Effector memory CD4-positive, alpha-beta T cell (primary cell): Measurements from ENCODE around the gene KCNJ6.
"Not testable (repeated sequence)": the region's sequence is repeated elsewhere in the genome, so short reads cannot be mapped to it uniquely, and the experiment has no call there.

Source experiments
- DNase-seq, 3 donors: peaks; one replicate each; pipeline ENCODE4 v3.0.0-alpha.2; 2020
- H3K27ac ChIP-seq: 2 replicates; pipeline ENCODE4 v1.7.0; 2013; ENCODE audit warnings: mild to moderate bottlenecking, low read length, moderate library complexity; ENCODE audit not compliant: insufficient read depth, poor library complexity, severe bottlenecking
- H3K27me3 ChIP-seq: replicated peaks from 2 replicates; pipeline ENCODE4 v1.7.0; 2013; ENCODE audit warnings: mild to moderate bottlenecking, low read length; ENCODE audit not compliant: insufficient read depth, control insufficient read depth, poor library complexity, severe bottlenecking
- H3K36me3 ChIP-seq: 2 replicates; pipeline ENCODE4 v1.7.0; 2013; ENCODE audit warnings: mild to moderate bottlenecking, low read length, moderate library complexity; ENCODE audit not compliant: control insufficient read depth, insufficient read depth
- H3K4me1 ChIP-seq: 2 replicates; pipeline ENCODE4 v1.7.0; 2013; ENCODE audit warnings: low read length, mild to moderate bottlenecking; ENCODE audit not compliant: control insufficient read depth, insufficient read depth, poor library complexity, severe bottlenecking
- H3K4me3 ChIP-seq: 2 replicates; pipeline ENCODE4 v1.7.0; 2013; ENCODE audit warnings: low read length, low read depth, mild to moderate bottlenecking; ENCODE audit not compliant: insufficient read depth, poor library complexity, severe bottlenecking
- H3K9me3 ChIP-seq: 2 replicates; pipeline ENCODE4 v1.7.0; 2013; ENCODE audit warnings: mild to moderate bottlenecking, low read length, moderate library complexity; ENCODE audit not compliant: control insufficient read depth

KCNJ6 gene

DNA sequence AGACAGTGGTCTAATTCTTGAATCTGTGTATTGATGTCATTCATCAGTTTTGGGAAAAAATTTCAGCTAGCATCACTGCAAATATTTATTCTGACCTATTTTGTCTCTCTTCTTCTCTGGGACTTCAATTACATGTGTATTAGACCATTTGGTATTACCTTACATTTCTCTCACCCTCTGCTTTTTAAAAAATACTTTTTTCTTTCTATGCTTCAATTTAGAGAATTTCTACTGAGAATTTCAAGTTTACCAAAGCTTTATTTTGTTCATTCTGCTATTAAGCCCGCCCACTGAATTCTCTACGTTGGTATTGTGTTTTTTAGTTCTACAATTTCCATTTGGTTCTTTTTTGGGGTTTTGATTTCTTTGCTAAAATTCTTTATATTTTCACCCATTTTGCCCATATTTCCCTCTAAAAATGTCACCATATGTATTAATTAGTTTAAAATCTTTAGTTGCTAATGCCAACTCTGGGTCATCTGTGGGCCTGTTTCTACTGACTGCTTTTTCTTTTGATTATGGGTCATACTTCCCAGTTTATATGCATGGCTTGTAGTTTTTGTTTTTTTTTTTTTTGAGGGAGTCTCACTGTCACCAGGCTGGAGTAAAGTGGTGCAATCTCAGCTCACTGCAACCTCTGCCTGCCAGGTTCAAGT is 337.7 kb downstream of the KCNJ6 start:
- no peak for DNase-seq
- Histone ChIP-seq H3K9me3 (no peaks in the 10 kb centered on the region), H3K27me3 (no peaks in the 10 kb centered on the region), H3K4me3 (no peak overlapping the region), H3K27ac (no peak overlapping the region), H3K4me1 (no peaks in the 10 kb centered on the region), H3K36me3 (no peaks in the 10 kb centered on the region)

DNA sequence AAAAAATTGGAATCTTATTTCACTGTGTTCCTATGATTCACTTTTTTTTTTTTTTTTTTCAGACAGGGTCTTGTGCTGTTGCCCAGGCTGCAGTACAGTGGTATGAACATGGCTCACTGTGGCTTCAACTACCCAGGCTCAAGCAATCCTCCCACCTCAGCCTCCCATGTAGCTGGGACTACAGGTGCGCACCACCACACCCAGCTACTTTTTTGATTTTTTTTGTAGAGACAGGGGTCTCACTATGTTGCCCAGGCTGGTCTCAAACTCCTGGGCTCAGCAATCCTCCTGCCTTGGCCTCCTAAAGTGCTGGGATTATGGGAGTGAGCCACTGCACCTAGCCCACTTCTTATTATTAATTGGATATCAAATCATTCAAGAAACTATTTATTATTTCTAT is 339.3 kb downstream of the KCNJ6 start:
- not testable (repeated sequence) for DNase-seq, H3K4me1 ChIP-seq, H3K4me3 ChIP-seq, H3K27ac ChIP-seq, H3K27me3 ChIP-seq, H3K9me3 ChIP-seq, H3K36me3 ChIP-seq

DNA sequence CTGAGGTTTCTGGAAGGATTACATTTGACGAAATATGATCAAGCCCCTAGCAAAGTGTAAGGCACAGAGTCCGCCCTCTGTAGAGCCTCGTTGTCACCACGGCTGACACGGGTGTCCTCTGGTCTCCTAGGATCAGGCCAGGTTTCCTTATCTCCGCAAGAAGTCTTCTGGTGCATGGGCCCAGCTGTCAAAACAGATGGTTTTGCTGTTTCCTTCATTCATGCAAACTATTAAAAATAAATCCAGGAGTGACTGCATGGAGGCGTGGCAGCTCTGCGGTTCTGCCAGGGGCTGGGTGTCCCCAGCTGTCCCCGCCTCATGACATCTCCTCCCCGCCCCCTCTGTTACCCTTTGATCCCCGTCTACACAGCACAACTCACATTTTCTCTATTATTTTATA is 340.7 kb downstream of the KCNJ6 start:
- no peak for DNase-seq
- no peak overlapping the region for H3K4me3 ChIP-seq
- no peaks in the 10 kb centered on the region for H3K36me3 ChIP-seq
- H3K4me1 ChIP-seq, result no peaks in the 10 kb centered on the region
- no peak overlapping the region for H3K27ac ChIP-seq
- H3K9me3 ChIP-seq, result no peaks in the 10 kb centered on the region
- no peaks in the 10 kb centered on the region for H3K27me3 ChIP-seq

DNA sequence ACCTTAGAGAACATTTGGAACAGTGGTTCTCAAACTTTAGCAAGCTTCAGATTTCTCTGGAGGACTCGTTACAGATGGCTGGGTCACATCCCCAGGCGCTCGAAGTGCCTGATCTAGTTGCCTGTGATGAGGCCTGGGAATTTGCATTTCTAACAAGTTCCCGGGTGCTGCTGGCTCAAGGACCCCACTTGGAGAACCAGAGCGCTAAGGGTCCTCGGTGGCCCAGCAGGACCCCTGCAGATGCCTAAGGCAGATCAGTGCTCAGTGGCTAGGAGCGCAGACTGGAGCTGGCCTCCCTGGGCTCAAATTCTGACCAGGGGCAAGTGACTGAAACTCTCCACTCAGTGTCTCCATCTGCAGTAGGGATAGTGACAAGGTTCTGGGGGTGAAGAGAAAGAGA is 341.5 kb downstream of the KCNJ6 start:
- H3K4me3 ChIP-seq, result no peak overlapping the region
- no peaks in the 10 kb centered on the region for H3K4me1 ChIP-seq
- H3K36me3 ChIP-seq, result no peaks in the 10 kb centered on the region
- H3K27ac ChIP-seq, result no peak overlapping the region
- H3K9me3 ChIP-seq, result no peaks in the 10 kb centered on the region
- no peak for DNase-seq
- no peaks in the 10 kb centered on the region for H3K27me3 ChIP-seq

DNA sequence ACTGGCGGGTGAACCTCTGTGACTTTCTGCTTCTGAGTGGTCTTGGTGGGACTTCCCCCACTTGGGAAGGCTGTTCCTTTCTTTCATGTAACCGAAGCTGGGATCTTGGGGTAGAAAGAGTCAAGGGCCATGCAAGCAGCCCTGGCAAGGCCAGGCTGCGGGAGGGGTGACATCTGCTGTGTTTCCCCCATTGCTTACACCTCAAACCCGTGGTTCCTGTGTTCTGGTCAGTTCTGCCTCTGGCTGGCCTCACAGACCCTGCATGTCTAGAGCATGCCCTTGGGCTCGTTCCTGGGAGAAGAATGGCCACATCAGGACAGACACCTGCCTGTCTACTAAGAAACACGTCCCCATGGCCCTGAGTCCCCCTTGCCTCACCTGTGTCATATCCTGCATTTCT is 341.9 kb downstream of the KCNJ6 start:
- H3K4me1 ChIP-seq, result no peaks in the 10 kb centered on the region
- H3K4me3 ChIP-seq, result no peak overlapping the region
- no peaks in the 10 kb centered on the region for H3K9me3 ChIP-seq
- no peak for DNase-seq
- H3K27me3 ChIP-seq, result no peaks in the 10 kb centered on the region
- no peak overlapping the region for H3K27ac ChIP-seq
- no peaks in the 10 kb centered on the region for H3K36me3 ChIP-seq

DNA sequence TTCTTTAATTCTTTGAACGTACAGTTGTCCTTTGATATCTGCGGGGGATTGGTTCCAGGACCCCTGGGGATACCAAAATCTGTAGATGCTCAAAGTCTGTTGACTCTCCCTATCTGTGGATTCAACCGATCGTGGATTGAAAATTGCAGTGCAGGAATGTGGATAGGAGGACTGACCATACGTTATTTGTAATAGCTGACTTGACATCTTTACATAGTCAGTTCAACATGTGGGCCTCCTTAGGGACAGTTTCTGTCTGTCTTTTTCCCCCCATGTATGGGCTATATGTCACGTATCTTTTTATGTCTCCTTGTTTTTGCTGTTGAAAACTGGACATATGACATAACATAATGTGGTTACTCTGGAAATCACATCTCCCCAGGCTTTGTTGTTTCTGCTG is 344.8 kb downstream of the KCNJ6 start:
- H3K27me3 ChIP-seq, result no peaks in the 10 kb centered on the region
- no peaks in the 10 kb centered on the region for H3K4me1 ChIP-seq
- no peaks in the 10 kb centered on the region for H3K36me3 ChIP-seq
- H3K27ac ChIP-seq, result no peak overlapping the region
- no peaks in the 10 kb centered on the region for H3K9me3 ChIP-seq
- H3K4me3 ChIP-seq, result no peak overlapping the region
- no peak for DNase-seq

DNA sequence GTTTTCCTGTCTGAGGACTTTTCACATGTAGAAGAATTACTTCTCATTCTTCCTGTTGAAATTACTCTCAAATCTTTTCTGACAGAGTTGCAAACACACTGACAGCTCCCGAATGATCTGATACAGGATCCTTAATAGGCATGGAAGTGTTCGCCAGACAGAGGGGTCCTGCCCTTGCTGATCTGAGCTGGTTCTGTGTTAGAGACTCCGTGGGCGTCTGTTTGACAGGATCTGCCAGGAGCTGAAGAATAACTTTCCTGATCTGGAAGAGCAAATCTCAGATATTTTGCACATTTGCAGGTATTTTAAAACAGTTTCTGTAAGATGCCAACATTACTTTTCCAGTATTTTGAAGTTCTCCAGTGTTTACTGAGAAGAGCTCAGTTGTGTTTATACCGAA is 347.3 kb downstream of the KCNJ6 start:
- DNase-seq, result no peak
- no peaks in the 10 kb centered on the region for H3K36me3 ChIP-seq
- peaks cover 5% of the 10 kb centered on the region for H3K4me1 ChIP-seq
- H3K27me3 ChIP-seq, result no peaks in the 10 kb centered on the region
- H3K9me3 ChIP-seq, result no peaks in the 10 kb centered on the region
- H3K27ac ChIP-seq, result no peak overlapping the region
- no peak overlapping the region for H3K4me3 ChIP-seq

DNA sequence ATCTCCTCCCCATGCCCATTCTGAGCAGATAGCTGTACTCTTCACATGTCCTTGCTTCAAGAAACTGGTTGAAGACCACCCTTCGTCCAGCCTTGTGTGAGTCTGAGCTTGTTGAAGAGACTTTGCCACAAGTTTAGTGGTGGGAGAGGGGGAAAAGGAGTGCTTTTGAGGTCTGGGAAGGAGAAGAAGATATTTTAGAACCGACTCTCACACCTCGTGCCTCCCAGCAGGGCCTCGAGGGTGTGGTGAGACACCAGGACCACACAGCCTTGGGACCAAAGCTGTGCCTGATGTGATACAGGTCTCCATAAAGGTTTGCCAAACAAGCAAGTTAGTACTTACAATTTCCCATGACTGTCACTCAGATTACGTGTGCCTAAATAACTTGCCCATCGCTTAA is 347.8 kb downstream of the KCNJ6 start:
- H3K9me3 ChIP-seq, result no peaks in the 10 kb centered on the region
- DNase-seq, result no peak
- no peak overlapping the region for H3K4me3 ChIP-seq
- no peaks in the 10 kb centered on the region for H3K36me3 ChIP-seq
- H3K27ac ChIP-seq, result no peak overlapping the region
- H3K4me1 ChIP-seq, result peaks cover 5% of the 10 kb centered on the region
- no peaks in the 10 kb centered on the region for H3K27me3 ChIP-seq

DNA sequence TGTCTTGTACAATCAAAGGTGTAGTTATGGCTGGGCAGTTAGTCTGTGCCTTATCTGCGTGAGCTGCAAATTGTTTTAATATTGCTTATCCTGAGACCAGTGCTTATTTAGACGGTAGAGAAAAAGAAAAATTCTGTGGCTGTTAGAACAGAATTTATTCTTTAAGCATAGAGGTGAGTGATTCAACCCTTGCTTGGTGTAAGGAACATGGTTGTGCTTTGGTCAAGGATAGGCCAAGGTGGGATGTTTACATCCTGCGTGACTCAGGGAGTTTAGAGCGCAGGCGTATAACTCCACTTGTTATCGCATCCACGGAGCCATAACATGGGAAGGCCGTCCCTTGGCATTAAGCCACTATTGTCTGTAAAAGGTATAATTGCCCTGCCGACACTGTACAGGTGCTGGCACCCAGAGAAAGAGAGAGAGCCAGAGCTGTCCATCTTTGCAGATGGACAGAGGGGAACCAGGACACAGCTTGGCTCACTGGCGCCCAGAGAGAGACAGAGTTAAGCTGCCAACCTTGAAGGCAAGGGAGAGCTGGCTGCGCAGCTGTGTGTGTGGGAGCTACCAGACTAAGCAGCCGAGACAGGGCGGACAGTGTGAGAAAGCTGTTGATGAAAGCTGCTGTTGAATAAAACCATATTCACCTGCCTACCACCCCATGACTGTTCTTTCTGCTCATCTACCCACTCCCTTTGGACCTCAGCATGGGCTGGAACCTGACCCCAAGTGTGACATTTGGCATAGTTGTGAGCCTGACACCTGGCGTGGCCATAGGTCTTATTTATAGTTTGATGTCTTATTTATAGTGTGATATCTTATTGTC is 349.3 kb downstream of the KCNJ6 start:
- H3K27me3 ChIP-seq, result no peaks in the 10 kb centered on the region

DNA sequence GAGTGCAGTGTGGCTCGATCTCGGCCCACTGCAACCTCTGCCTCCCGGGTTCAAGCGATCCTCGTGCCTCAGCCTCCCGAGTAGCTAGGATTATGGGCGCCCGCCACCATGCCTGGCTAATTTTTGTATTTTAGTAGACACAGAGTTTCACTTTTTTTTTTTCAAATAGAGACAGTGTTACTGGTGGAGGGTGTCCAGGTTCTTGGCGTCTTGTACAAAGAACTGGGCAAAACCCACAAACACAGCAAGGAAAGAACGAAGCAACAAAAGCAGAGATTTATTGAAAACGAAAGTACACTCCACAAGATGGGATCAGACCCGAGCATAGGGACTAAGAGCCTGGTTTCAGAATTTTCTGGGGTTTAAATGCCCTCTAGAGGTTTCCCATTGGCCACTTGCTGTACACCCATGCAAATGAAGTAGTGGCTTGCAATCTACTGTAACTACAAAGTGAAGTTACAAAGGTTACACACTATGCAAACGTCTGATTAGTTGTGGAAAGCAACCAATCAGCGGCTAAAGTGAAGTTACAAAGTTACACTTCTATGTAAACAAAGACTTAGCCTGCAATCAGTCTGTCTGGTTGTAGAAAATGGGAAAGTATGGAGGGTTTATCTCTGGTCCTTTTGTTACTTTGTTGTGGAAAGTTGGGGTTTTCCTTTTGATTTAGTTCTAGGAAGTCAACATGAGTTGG is 350.6 kb downstream of the KCNJ6 start:
- Histone ChIP-seq H3K9me3 (no peaks in the 10 kb centered on the region), H3K27me3 (no peaks in the 10 kb centered on the region), H3K4me1 (peaks cover 9% of the 10 kb centered on the region), H3K36me3 (no peaks in the 10 kb centered on the region), H3K4me3 (no peak overlapping the region), H3K27ac (no peak overlapping the region)
- no peak for DNase-seq

More for the DNA sequence above, 349.3 kb downstream of the KCNJ6 start:
- Histone ChIP-seq H3K27ac (no peak overlapping the region), H3K4me1 (peaks cover 9% of the 10 kb centered on the region), H3K36me3 (no peaks in the 10 kb centered on the region), H3K4me3 (no peak overlapping the region), H3K9me3 (no peaks in the 10 kb centered on the region)
- DNase-seq, result no peak
